CD14-positive monocyte (primary cell): Measurements from ENCODE around the gene EPHB2. TPM values are rescaled to one million over a fixed set of nuclear protein-coding genes. Genes with fewer than 3 reads are reported as not detected.

ENCODE experiments used
- DNase-seq, 3 donors: peaks; one replicate each; pipeline ENCODE4 v3.0.0-alpha.2; 2011 to 2022
- H2AFZ ChIP-seq: 2 replicates; pipeline ENCODE4 v1.6.0; 2012; ENCODE audit warnings: mild to moderate bottlenecking, low read depth, low read length, inconsistent platforms; ENCODE audit not compliant: insufficient read depth, poor library complexity, severe bottlenecking
- H3K27ac ChIP-seq, 2 donors: 1 replicate in 1 of 2; 2 replicates in 1 of 2; pipeline ENCODE4 v1.5.1; 2012 to 2013; ENCODE audit warnings: low read length in 2 of 2, control low read depth in 1 of 2, inconsistent platforms in 1 of 2, low read depth in 1 of 2, mild to moderate bottlenecking in 1 of 2
- H3K27me3 ChIP-seq, 2 donors: one replicate each; pipeline versions ENCODE4 v1.6.0 to v1.6.1; 2011 to 2013; ENCODE audit warnings: low read length in 2 of 2; ENCODE audit not compliant: control insufficient read depth in 2 of 2, insufficient read depth in 2 of 2
- H3K36me3 ChIP-seq, 2 donors: replicated peaks in 1 of 2; 1 replicate in 1 of 2; 2 replicates in 1 of 2; pipeline versions ENCODE4 v1.5.1 to v1.6.1; 2012 to 2013; ENCODE audit warnings: low read length in 2 of 2, control low read depth in 1 of 2, inconsistent platforms in 1 of 2, mild to moderate bottlenecking in 1 of 2; ENCODE audit not compliant: insufficient read depth in 2 of 2, control insufficient read depth in 1 of 2
- H3K4me1 ChIP-seq, 2 donors: 1 replicate in 1 of 2; 2 replicates in 1 of 2; pipeline versions ENCODE4 v1.5.1 to v1.6.1; 2012 to 2013; ENCODE audit warnings: low read length in 2 of 2, control low read depth in 1 of 2, inconsistent platforms in 1 of 2, mild to moderate bottlenecking in 1 of 2, moderate library complexity in 1 of 2; ENCODE audit not compliant: insufficient read depth in 2 of 2, control insufficient read depth in 1 of 2
- H3K4me2 ChIP-seq: replicated peaks from 2 replicates; pipeline ENCODE3; 2012; ENCODE audit warnings: low read length, moderate library complexity, mild to moderate bottlenecking; ENCODE audit not compliant: poor library complexity, severe bottlenecking; ENCODE audit errors: extremely low read depth
- H3K4me3 ChIP-seq, 3 experiments: fragments of 200-600 bp in 1 of 3; sonication (generic) in 1 of 3; replicated peaks in 1 of 3; 1 replicate in 2 of 3; 2 replicates in 1 of 3; pipeline ENCODE4 v1.5.1; 2011 to 2013; ENCODE audit warnings: low read length in 3 of 3, mild to moderate bottlenecking in 3 of 3, control low read depth in 2 of 3, low read depth in 2 of 3, inconsistent platforms in 1 of 3, moderate library complexity in 1 of 3
- H3K79me2 ChIP-seq: 2 replicates; pipeline ENCODE4 v1.6.0; 2012; ENCODE audit warnings: mild to moderate bottlenecking, control low read depth, inconsistent platforms, low read length, moderate library complexity; ENCODE audit not compliant: insufficient read depth
- H3K9ac ChIP-seq: 2 replicates; pipeline ENCODE4 v1.6.0; 2017; ENCODE audit warnings: low read length, mild to moderate bottlenecking; ENCODE audit not compliant: insufficient read depth, poor library complexity, severe bottlenecking
- H3K9me3 ChIP-seq, 2 donors: replicated peaks in 1 of 2; 1 replicate in 1 of 2; 2 replicates in 1 of 2; pipeline versions ENCODE4 v1.5.1 to v1.6.1; 2012 to 2013; ENCODE audit warnings: low read length in 2 of 2, control low read depth in 1 of 2; ENCODE audit not compliant: control insufficient read depth in 1 of 2, insufficient read depth in 1 of 2
- H4K20me1 ChIP-seq: 2 replicates; pipeline ENCODE4 v1.6.0; 2012; ENCODE audit warnings: mild to moderate bottlenecking, low read length, control low read depth, moderate library complexity; ENCODE audit not compliant: insufficient read depth
- H3K27ac Mint-ChIP-seq, 7 donors: one replicate each; pipeline ENCODE4 v1.8.0; 2020; ENCODE audit warnings: mild to moderate bottlenecking in 7 of 7, mixed read lengths in 7 of 7, moderate library complexity in 6 of 7, inconsistent platforms in 2 of 7
- H3K27me3 Mint-ChIP-seq, 3 donors: one replicate each; pipeline ENCODE4 v1.8.0; 2021 to 2022; ENCODE audit warnings: low read depth in 3 of 3, mild to moderate bottlenecking in 3 of 3, mixed read lengths in 3 of 3, moderate library complexity in 3 of 3, inconsistent platforms in 1 of 3
- H3K36me3 Mint-ChIP-seq, 2 donors: one replicate each; pipeline ENCODE4 v1.8.0; 2020; ENCODE audit warnings: mixed read lengths in 2 of 2, inconsistent platforms in 1 of 2, mild to moderate bottlenecking in 1 of 2
- H3K4me1 Mint-ChIP-seq: one replicate; pipeline ENCODE4 v1.8.0; 2020; ENCODE audit warnings: mild to moderate bottlenecking, mixed read lengths
- H3K4me3 Mint-ChIP-seq, 2 donors: one replicate each; pipeline ENCODE4 v1.8.0; 2020; ENCODE audit warnings: mild to moderate bottlenecking in 2 of 2, mixed read lengths in 2 of 2, moderate library complexity in 1 of 2
- H3K9me3 Mint-ChIP-seq, 7 donors: one replicate each; pipeline ENCODE4 v1.8.0; 2020 to 2022; ENCODE audit warnings: mixed read lengths in 7 of 7, mild to moderate bottlenecking in 6 of 7, moderate library complexity in 6 of 7, inconsistent platforms in 2 of 7
- WGBS: methylation state at CpG from one replicate; pipeline ENCODE4 v1.1.5; 2013; ENCODE audit warnings: missing lambda C conversion rate; ENCODE audit not compliant: insufficient coverage; 5-methylcytosine and 5-hydroxymethylcytosine counted together
- intact Hi-C, 2 donors: fragments of 100-400 bp; cut with micrococcal nuclease; formaldehyde crosslinking; loops; one replicate each; pipeline versions ENCODE4 v1.15.0 to v1.15.1; 2023
- polyA plus RNA-seq, 3 donors: library from polyadenylated mRNA; depleted of rRNA in 1 of 3; unstranded in 2 of 3; stranded (reverse) in 1 of 3; fragments of 300-500 nt in 2 of 3; fragments of >200 nt in 1 of 3; fragmentation: Illumina TruSeq in 2 of 3; gene quantifications; 1 replicate in 2 of 3; 2 replicates in 1 of 3; pipeline ENCODE4 v1.2.3, GENCODE V29; 2012 to 2021
- TF ChIP-seq, protein P1 (sequence below): fragments of 200-600 bp; IDR thresholded peaks from one replicate; pipeline ENCODE4 v1.8.0; 2022; ENCODE audit warnings: antibody characterized with exemption, mild to moderate bottlenecking

Gene EPHB2
- polyA plus RNA-seq, 3 donors, result 2.9 to 5.6 (median 3.4) TPM

DNA sequence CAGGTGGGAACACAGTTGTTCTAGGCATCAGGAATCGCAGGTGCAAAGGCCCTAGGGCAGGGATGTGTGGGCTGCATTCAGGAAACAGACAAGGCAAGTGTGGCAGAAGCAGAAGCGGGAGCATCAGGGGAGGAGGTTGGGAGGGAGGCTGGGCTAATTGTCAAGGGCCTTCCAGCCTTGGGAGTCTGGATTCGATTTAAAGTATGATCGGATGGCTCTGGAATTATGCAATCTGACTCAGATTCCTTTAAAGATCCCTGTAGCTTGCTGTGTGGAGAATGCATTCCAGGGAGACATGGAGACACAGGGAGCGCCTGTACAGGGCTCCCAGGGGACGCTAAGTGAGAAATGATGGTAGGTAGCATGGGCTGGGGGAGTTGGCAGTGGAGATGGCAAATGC lies 175.6 kb downstream of the EPHB2 start:
- Histone ChIP-seq H3K4me3 (no peak overlapping the region), H3K36me3 (no peaks in the 10 kb centered on the region), H3K4me2 (no peak overlapping the region), H3K27ac (no peak overlapping the region), H2AFZ (no peak overlapping the region), H4K20me1 (no peaks in the 10 kb centered on the region), H3K9me3 (no peaks in the 10 kb centered on the region), H3K4me1 (peaks cover 0 to 8% of the 10 kb centered on the region in 2 donors), H3K9ac (no peak overlapping the region), H3K27me3 (no peaks in the 10 kb centered on the region), H3K79me2 (no peaks in the 10 kb centered on the region)
- intact Hi-C loops, result loop anchor here in 1 of 2 donors (5.0 kb wide), 1 partner anchor 184 kb away; no protein-coding TSS in a partner anchor
- Mint-ChIP-seq H3K36me3 (no peaks in the 10 kb centered on the region), H3K27ac (peak overlapping the region in 1 of 7 donors; percentile 37), H3K27me3 (peaks cover 2 to 11% (median 6%) of the 10 kb centered on the region in 3 donors), H3K4me3 (no peak overlapping the region), H3K9me3 (peaks cover 0 to 2% (median 0%) of the 10 kb centered on the region in 7 donors), H3K4me1 (peaks cover 11% of the 10 kb centered on the region)
- TF ChIP-seq, protein P1, sequence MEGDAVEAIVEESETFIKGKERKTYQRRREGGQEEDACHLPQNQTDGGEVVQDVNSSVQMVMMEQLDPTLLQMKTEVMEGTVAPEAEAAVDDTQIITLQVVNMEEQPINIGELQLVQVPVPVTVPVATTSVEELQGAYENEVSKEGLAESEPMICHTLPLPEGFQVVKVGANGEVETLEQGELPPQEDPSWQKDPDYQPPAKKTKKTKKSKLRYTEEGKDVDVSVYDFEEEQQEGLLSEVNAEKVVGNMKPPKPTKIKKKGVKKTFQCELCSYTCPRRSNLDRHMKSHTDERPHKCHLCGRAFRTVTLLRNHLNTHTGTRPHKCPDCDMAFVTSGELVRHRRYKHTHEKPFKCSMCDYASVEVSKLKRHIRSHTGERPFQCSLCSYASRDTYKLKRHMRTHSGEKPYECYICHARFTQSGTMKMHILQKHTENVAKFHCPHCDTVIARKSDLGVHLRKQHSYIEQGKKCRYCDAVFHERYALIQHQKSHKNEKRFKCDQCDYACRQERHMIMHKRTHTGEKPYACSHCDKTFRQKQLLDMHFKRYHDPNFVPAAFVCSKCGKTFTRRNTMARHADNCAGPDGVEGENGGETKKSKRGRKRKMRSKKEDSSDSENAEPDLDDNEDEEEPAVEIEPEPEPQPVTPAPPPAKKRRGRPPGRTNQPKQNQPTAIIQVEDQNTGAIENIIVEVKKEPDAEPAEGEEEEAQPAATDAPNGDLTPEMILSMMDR, result no peak
- DNase-seq, result no peak
- 84% methylated on average over 6 of the region's 6 CpGs for WGBS

DNA sequence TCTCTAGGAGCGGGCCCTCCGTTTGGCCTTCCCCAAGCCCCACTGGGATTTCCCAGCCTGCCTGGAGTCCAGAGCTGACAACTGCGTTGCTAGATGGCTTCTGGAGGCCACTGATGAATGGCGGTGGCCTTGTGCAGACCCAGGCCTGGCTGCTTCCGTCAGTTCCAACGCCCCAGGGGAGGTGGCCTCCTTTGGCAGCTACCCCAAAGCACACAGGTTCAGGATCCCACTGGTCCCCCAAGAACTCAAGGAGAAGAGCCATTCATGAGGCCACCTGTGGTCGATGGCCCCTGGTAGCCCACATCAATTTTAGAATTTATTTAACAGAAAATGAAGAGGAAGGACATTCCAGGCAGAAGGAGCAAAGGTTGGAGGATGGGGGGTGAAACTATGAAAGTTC lies 176.9 kb downstream of the EPHB2 start:
- Histone ChIP-seq H4K20me1 (no peaks in the 10 kb centered on the region), H3K9me3 (no peaks in the 10 kb centered on the region), H3K4me2 (no peak overlapping the region), H3K27me3 (no peaks in the 10 kb centered on the region), H3K9ac (no peak overlapping the region), H3K36me3 (no peaks in the 10 kb centered on the region), H3K4me3 (no peak overlapping the region), H3K27ac (no peak overlapping the region), H2AFZ (no peak overlapping the region), H3K79me2 (no peaks in the 10 kb centered on the region), H3K4me1 (peaks cover 0 to 8% of the 10 kb centered on the region in 2 donors)
- TF ChIP-seq, protein P1, result no peak
- peaks cover 2 to 6% (median 5%) of the 10 kb centered on the region in 3 donors for H3K27me3 Mint-ChIP-seq
- intact Hi-C loops, result loop anchor here in 1 of 2 donors (5.0 kb wide), 1 partner anchor 185 kb away; no protein-coding TSS in a partner anchor
- no peaks in the 10 kb centered on the region for H3K36me3 Mint-ChIP-seq
- H3K4me3 Mint-ChIP-seq, result no peak overlapping the region
- no peak overlapping the region for H3K27ac Mint-ChIP-seq
- WGBS, result 90% methylated on average over 6 of the region's 7 CpGs
- peaks cover 11% of the 10 kb centered on the region for H3K4me1 Mint-ChIP-seq
- DNase-seq, result no peak
- peaks cover 0 to 2% (median 0%) of the 10 kb centered on the region in 7 donors for H3K9me3 Mint-ChIP-seq
